T-helper 17 cell (primary cell): ENCODE data around the gene POTEI. TPM values are rescaled to one million over a fixed set of nuclear protein-coding genes. Genes with fewer than 3 reads are reported as not detected.
"Not testable (repeated sequence)": the region's sequence is repeated elsewhere in the genome, so short reads cannot be mapped to it uniquely, and the experiment has no call there.

Source experiments
- ATAC-seq: fragments of 150-1000 bp; cut with Tn5 transposase; 2 replicates; pipeline ENCODE4 v1.10.0; 2021; ENCODE audit warnings: mild to moderate bottlenecking, moderate library complexity
- DNase-seq, 3 donors: peaks; one replicate each; pipeline versions ENCODE4 v3.0.0 to v3.0.0-alpha.2; 2020 to 2021
- H3K9me3 ChIP-seq: one replicate; pipeline ENCODE4 v1.7.0; 2013; ENCODE audit warnings: low read length, mild to moderate bottlenecking; ENCODE audit not compliant: control insufficient read depth, poor library complexity, severe bottlenecking
- H3K27ac Mint-ChIP-seq: one replicate; pipeline ENCODE4 v1.8.0; 2022; ENCODE audit warnings: mild to moderate bottlenecking, moderate library complexity, mixed read lengths
- H3K27me3 Mint-ChIP-seq: one replicate; pipeline ENCODE4 v1.8.0; 2022; ENCODE audit warnings: mixed read lengths
- H3K36me3 Mint-ChIP-seq: one replicate; pipeline ENCODE4 v1.8.0; 2022; ENCODE audit warnings: low read depth, mixed read lengths
- H3K4me1 Mint-ChIP-seq: one replicate; pipeline ENCODE4 v1.8.0; 2022; ENCODE audit warnings: mild to moderate bottlenecking, mixed read lengths
- H3K4me3 Mint-ChIP-seq: one replicate; pipeline ENCODE4 v1.8.0; 2022; ENCODE audit warnings: mild to moderate bottlenecking, moderate library complexity, mixed read lengths
- total RNA-seq, 4 donors: library from RNA in 2 of 4; stranded (reverse) in 2 of 4; gene quantifications; one replicate each; pipeline ENCODE4 v1.2.3 and lab custom pipeline; 2022 to 2026

The POTEI gene
- not detected for total RNA-seq
- 0 reads per million in 2 donors for total RNA-seq (lab: John Stamatoyannopoulos, UW)

GRCh38 chr2:130509228-130509627, at the start of gene POTEI:
Gene POTEI, minus strand, starts transcription at chr2:130509328. Its CDS starts 93 bp downstream, at chr2:130509235.
- not testable (repeated sequence) for H3K4me1 Mint-ChIP-seq, H3K36me3 Mint-ChIP-seq, H3K27me3 Mint-ChIP-seq, H3K4me3 Mint-ChIP-seq, ATAC-seq, H3K27ac Mint-ChIP-seq, DNase-seq, H3K9me3 ChIP-seq

GRCh38 chr2:130556441-130556840, 47.3 kb upstream of the POTEI start:
- H3K4me1 Mint-ChIP-seq, H3K36me3 Mint-ChIP-seq, H3K4me3 Mint-ChIP-seq, ATAC-seq, DNase-seq, H3K9me3 ChIP-seq, H3K27me3 Mint-ChIP-seq, H3K27ac Mint-ChIP-seq: not testable (repeated sequence)

DNA sequence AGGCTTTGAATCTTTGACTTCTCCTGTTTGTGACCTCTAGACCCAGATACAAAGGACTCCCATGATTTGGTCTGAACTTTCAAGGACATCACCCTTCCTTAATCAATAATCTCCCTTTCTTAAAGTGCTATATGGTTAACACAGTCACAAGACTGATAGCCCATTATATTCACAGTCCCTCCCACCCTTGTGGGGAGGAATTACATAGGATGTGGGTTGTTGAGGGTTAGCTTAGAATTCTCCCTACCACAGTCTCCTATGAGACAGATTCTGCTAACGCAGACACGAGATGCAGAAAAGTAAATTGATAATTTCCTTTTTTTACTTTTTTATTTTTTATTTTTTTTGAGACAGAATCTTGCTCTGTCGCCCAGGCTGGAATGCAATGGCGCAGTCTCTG, 45.0 kb upstream of the POTEI start:
- not testable (repeated sequence) for H3K27me3 Mint-ChIP-seq, H3K36me3 Mint-ChIP-seq, H3K9me3 ChIP-seq, H3K27ac Mint-ChIP-seq, ATAC-seq, H3K4me3 Mint-ChIP-seq, DNase-seq, H3K4me1 Mint-ChIP-seq

DNA sequence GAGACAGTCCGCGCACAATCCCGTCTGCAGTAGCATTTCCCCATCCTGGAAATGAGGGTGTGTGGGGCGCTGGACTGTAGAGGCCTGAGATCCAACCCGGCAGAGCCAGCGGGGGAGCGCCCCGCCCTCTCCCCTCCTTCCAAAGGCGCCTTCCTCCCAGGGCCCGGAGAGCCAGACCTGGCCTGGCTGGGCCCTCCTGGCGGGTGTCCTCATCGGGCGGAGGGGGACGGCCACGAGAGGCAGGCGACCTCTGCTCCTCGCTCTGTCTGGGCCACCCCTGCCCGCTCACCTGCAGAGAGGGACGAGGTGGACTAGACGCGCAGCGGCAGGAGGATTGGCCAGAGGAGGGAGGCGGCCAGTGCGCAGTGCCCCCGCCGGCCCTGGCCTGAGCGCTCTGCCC, 40.3 kb upstream of the POTEI start:
- not testable (repeated sequence) for H3K4me3 Mint-ChIP-seq, H3K4me1 Mint-ChIP-seq

GRCh38 chr2:130548418-130548817, 39.3 kb upstream of the POTEI start:
- DNase-seq, H3K4me3 Mint-ChIP-seq, H3K36me3 Mint-ChIP-seq, H3K4me1 Mint-ChIP-seq, ATAC-seq, H3K9me3 ChIP-seq, H3K27ac Mint-ChIP-seq, H3K27me3 Mint-ChIP-seq: not testable (repeated sequence)

More for the DNA sequence above, 40.3 kb upstream of the POTEI start:
- H3K27ac Mint-ChIP-seq, DNase-seq, H3K36me3 Mint-ChIP-seq, H3K9me3 ChIP-seq, H3K27me3 Mint-ChIP-seq, ATAC-seq: not testable (repeated sequence)

- DNase-seq, H3K27me3 Mint-ChIP-seq, H3K9me3 ChIP-seq, H3K4me1 Mint-ChIP-seq, H3K4me3 Mint-ChIP-seq, H3K36me3 Mint-ChIP-seq, ATAC-seq, H3K27ac Mint-ChIP-seq: not testable (repeated sequence)
Measured at GRCh38 chr2:130544978-130545377, 35.9 kb upstream of the POTEI start.

DNA sequence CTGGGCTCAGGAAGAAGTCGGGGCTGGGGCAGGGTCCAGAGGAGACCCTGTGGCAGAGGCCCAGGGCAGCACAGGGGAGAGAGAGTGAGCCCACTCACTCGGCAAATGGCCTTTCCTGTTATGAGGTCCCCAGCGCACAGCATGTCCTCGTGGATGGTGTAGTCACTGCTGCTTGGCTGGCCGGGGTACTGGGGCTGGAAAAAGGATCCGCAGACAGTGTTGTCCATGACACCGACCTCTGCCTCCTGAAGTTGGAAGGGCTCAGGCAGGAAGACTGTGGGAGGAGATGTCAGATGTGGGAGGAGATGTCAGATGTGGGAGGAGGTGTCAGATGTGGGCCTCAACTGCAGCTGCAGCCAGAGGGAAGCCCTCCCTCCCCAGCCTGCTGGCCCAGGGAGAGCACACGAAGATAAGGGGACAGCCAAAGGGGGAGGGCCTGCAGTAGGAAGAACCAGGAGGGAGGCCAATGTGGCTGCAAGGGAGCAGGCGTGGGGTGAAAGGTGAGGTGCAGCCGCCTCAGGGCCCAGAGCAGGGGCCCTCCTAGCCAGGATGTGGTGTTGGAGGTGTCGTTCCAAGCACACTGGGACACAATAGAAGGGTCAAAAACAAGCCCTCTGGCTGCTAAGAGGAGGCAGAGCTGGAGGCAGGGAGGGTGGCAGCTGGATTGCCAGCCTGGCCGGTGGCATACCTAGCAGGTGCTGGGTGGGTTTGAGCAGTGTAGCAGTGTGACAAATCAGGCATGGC, 34.8 kb upstream of the POTEI start:
- H3K4me3 Mint-ChIP-seq, H3K36me3 Mint-ChIP-seq, H3K9me3 ChIP-seq, DNase-seq, H3K4me1 Mint-ChIP-seq, ATAC-seq, H3K27me3 Mint-ChIP-seq, H3K27ac Mint-ChIP-seq: not testable (repeated sequence)

GRCh38 chr2:130542789-130543188, 33.7 kb upstream of the POTEI start:
- H3K27me3 Mint-ChIP-seq, H3K27ac Mint-ChIP-seq, H3K36me3 Mint-ChIP-seq, ATAC-seq, DNase-seq, H3K9me3 ChIP-seq, H3K4me1 Mint-ChIP-seq, H3K4me3 Mint-ChIP-seq: not testable (repeated sequence)

DNA sequence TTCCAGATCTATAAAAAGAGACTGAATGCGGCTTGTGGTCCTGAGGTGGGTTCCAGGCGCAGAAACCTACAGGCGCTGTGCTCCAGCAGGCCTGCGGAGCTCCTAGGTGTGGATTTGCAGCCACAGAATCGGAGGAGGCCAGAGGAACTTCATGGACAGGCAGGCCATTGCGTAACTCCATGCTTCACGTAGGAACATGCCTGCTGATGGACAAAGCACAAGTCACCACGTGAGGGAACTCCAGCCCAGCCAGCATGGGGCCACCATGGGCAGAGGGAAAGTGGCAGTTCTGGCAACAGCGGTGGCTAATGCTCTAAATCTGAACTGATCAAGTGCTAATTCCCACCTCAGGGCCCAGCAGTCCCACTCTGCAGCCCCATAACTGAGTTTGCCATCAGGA, 29.1 kb upstream of the POTEI start:
- H3K36me3 Mint-ChIP-seq, ATAC-seq, DNase-seq, H3K4me3 Mint-ChIP-seq, H3K4me1 Mint-ChIP-seq, H3K27me3 Mint-ChIP-seq, H3K27ac Mint-ChIP-seq, H3K9me3 ChIP-seq: not testable (repeated sequence)

- not testable (repeated sequence) for H3K27ac Mint-ChIP-seq, ATAC-seq, H3K4me1 Mint-ChIP-seq, DNase-seq, H3K36me3 Mint-ChIP-seq, H3K4me3 Mint-ChIP-seq, H3K9me3 ChIP-seq, H3K27me3 Mint-ChIP-seq
Measured at GRCh38 chr2:130536654-130537053, 27.5 kb upstream of the POTEI start.

DNA sequence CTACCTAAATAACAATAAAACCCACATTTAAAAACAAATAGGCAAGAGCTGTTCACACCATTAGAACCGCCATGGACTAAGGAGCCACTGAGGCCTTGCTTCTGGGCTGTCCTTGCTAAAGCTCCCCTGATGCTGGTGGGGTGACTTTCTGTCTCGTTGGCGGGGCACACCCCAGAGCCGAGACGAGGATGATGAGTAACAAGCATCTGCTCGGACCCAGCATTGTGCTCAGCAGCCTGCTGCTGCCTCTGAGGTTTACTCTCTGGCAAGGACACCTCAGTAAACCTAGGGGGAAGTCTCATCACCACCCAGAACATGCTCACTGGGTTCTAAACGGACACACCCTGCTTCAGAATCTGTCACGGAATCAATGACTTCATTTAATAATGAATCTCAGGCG, 22.5 kb upstream of the POTEI start:
- ATAC-seq, DNase-seq, H3K4me3 Mint-ChIP-seq, H3K27ac Mint-ChIP-seq, H3K36me3 Mint-ChIP-seq, H3K9me3 ChIP-seq, H3K4me1 Mint-ChIP-seq, H3K27me3 Mint-ChIP-seq: not testable (repeated sequence)

DNA sequence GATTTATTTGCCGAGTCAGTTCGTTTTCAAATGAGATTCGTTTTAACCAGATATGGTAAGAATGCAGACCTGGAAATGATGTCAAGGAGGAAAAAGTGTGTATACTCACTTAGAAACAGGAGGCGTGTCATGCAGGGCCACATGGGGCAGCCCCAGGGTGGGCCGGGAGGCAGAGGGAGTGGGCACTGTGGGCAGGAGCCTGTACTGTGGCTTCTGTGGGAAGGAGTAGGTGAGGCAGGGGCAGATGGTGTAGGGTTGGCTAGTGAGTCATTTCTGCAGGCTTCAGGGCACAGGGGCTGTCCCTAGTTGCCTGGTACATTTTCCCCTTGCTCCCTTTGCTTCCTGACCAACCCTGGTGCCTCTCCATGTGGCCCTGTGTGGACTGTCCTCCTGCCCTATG, 22.1 kb upstream of the POTEI start:
- H3K4me3 Mint-ChIP-seq, H3K4me1 Mint-ChIP-seq, ATAC-seq, H3K9me3 ChIP-seq, H3K27ac Mint-ChIP-seq, DNase-seq, H3K36me3 Mint-ChIP-seq, H3K27me3 Mint-ChIP-seq: not testable (repeated sequence)

GRCh38 chr2:130530212-130530611, 21.1 kb upstream of the POTEI start:
- not testable (repeated sequence) for H3K27ac Mint-ChIP-seq, ATAC-seq, H3K27me3 Mint-ChIP-seq, H3K4me3 Mint-ChIP-seq, H3K9me3 ChIP-seq, DNase-seq, H3K4me1 Mint-ChIP-seq, H3K36me3 Mint-ChIP-seq

GRCh38 chr2:130529545-130529944, 20.4 kb upstream of the POTEI start:
- not testable (repeated sequence) for DNase-seq, H3K36me3 Mint-ChIP-seq, H3K27ac Mint-ChIP-seq, H3K27me3 Mint-ChIP-seq, H3K4me1 Mint-ChIP-seq, H3K4me3 Mint-ChIP-seq, ATAC-seq, H3K9me3 ChIP-seq
